Measurements from ENCODE around the gene FBN3.

The FBN3 gene

GRCh38 chr19:8050274-8051096, 98.9 kb downstream of the FBN3 start:
- H2AFZ ChIP-seq (ENCODE audit: low read depth) = no peak overlapping the region; the same call in 1 of the 2 replicates
- H3K4me2 ChIP-seq = no peak overlapping the region; the same call in 1 of the 2 replicates
- no peak for TF ChIP-seq CTCF (conservative IDR thresholded peaks at IDR 0.05; ENCODE audit: low read depth, low read length)
- no peak overlapping the region for H3K27ac ChIP-seq
- no peak overlapping the region for H3K4me3 ChIP-seq (IDR thresholded peaks at IDR 0.05; ENCODE audit: insufficient read depth, low read depth, low read length)
- no peaks in the 10 kb centered on the region for H3K36me3 ChIP-seq (ENCODE audit: insufficient read depth)
- no peak overlapping the region for H3K9ac ChIP-seq
- H3K4me1 ChIP-seq (ENCODE audit: low read depth, poor library complexity, severe bottlenecking) = peaks cover 7% of the 10 kb centered on the region
- no peaks in the 10 kb centered on the region; the same call in 1 of the 2 replicates for H3K27me3 ChIP-seq (ENCODE audit: insufficient read depth, low read depth)
- H3K79me2 ChIP-seq (ENCODE audit: insufficient read depth, low read depth) = no peaks in the 10 kb centered on the region
- no peaks in the 10 kb centered on the region for H4K20me1 ChIP-seq (ENCODE audit: insufficient read depth)

GRCh38 chr19:8046569-8047165, 102.7 kb downstream of the FBN3 start:
- TF ChIP-seq CTCF (conservative IDR thresholded peaks at IDR 0.05; ENCODE audit: low read depth, low read length) = no peak
- H3K36me3 ChIP-seq (ENCODE audit: insufficient read depth) = no peaks in the 10 kb centered on the region
- H3K4me3 ChIP-seq (IDR thresholded peaks at IDR 0.05; ENCODE audit: insufficient read depth, low read depth, low read length) = no peak overlapping the region
- no peak overlapping the region for H2AFZ ChIP-seq (ENCODE audit: low read depth)
- H3K4me2 ChIP-seq = no peak overlapping the region
- no peaks in the 10 kb centered on the region for H4K20me1 ChIP-seq (ENCODE audit: insufficient read depth)
- H3K79me2 ChIP-seq (ENCODE audit: insufficient read depth, low read depth) = no peaks in the 10 kb centered on the region
- H3K27me3 ChIP-seq (ENCODE audit: insufficient read depth, low read depth) = peaks cover 13% of the 10 kb centered on the region
- H3K27ac ChIP-seq = no peak overlapping the region
- H3K4me1 ChIP-seq (ENCODE audit: low read depth, poor library complexity, severe bottlenecking) = peaks cover 7% of the 10 kb centered on the region
- no peak overlapping the region for H3K9ac ChIP-seq

- Histone ChIP-seq H3K4me3 (IDR thresholded peaks at IDR 0.05; ENCODE audit: insufficient read depth, low read depth, low read length) (no peak overlapping the region), H3K36me3 (ENCODE audit: insufficient read depth) (no peaks in the 10 kb centered on the region), H2AFZ (ENCODE audit: low read depth) (no peak overlapping the region), H3K79me2 (ENCODE audit: insufficient read depth, low read depth) (no peaks in the 10 kb centered on the region), H3K4me2 (no peak overlapping the region), H4K20me1 (ENCODE audit: insufficient read depth) (no peaks in the 10 kb centered on the region), H3K4me1 (ENCODE audit: low read depth, poor library complexity, severe bottlenecking) (peaks cover 7% of the 10 kb centered on the region), H3K27me3 (ENCODE audit: insufficient read depth, low read depth) (peaks cover 13% of the 10 kb centered on the region), H3K27ac (no peak overlapping the region), H3K9ac (no peak overlapping the region)
- no peak for TF ChIP-seq CTCF (conservative IDR thresholded peaks at IDR 0.05; ENCODE audit: low read depth, low read length)
These were observed 103.4 kb downstream of the FBN3 start for GRCh38 chr19:8045872-8046568.

GRCh38 chr19:8044018-8044417, 105.4 kb downstream of the FBN3 start:
- Histone ChIP-seq H3K79me2 (ENCODE audit: insufficient read depth, low read depth) (no peaks in the 10 kb centered on the region), H3K9ac (no peak overlapping the region), H3K4me2 (no peak overlapping the region), H3K27ac (no peak overlapping the region), H3K4me1 (ENCODE audit: low read depth, poor library complexity, severe bottlenecking) (peaks cover 7% of the 10 kb centered on the region), H3K36me3 (ENCODE audit: insufficient read depth) (no peaks in the 10 kb centered on the region), H4K20me1 (ENCODE audit: insufficient read depth) (no peaks in the 10 kb centered on the region), H2AFZ (ENCODE audit: low read depth) (no peak overlapping the region), H3K27me3 (ENCODE audit: insufficient read depth, low read depth) (peaks cover 13% of the 10 kb centered on the region), H3K4me3 (IDR thresholded peaks at IDR 0.05; ENCODE audit: insufficient read depth, low read depth, low read length) (no peak overlapping the region)
- TF ChIP-seq CTCF (conservative IDR thresholded peaks at IDR 0.05; ENCODE audit: low read depth, low read length) = no peak

Measured in KMS-11 (cell line).